Spleen (tissue), 7 donors: ENCODE data around the gene RPLP1.

Source experiments
- POLR2A ChIP-seq, 3 donors: fragments of 450-650 bp; IDR thresholded peaks; one replicate each; pipeline ENCODE4 v1.5.1; 2017; ENCODE audit warnings: antibody characterized with exemption in 3 of 3, mild to moderate bottlenecking in 1 of 3
- POLR2AphosphoS5 ChIP-seq, 3 donors: sonication (generic); formaldehyde crosslinking; IDR thresholded peaks; one replicate each; pipeline ENCODE4 v1.5.1; 2017; ENCODE audit warnings: antibody characterized with exemption in 3 of 3
- TF ChIP-seq, protein P1 (sequence below), 11 experiments: fragments of 200-600 bp in 7 of 11; fragments of 450-650 bp in 4 of 11; sonication (generic) in 4 of 11; IDR thresholded peaks in 8 of 11; conservative IDR thresholded peaks in 3 of 11; 1 replicate in 7 of 11; 2 replicates in 4 of 11; pipeline versions ENCODE4 v1.4.0 to v1.8.0; 2016 to 2021; ENCODE audit warnings: antibody characterized with exemption in 11 of 11, inconsistent platforms in 4 of 11, mild to moderate bottlenecking in 1 of 11
- donor health status: DM: no; HTN: no; CAD: no; lungs with moderate emphysema.
- donor health status: DM: no; HTN: no; CAD: no.
- donor health status: DM: no; HTN: no; CAD: no.

- TF ChIP-seq POLR2AphosphoS5 (IDR thresholded peaks at IDR 0.05) (no peak), POLR2A (IDR thresholded peaks at IDR 0.05) (no peak)
- TF ChIP-seq, protein P1, sequence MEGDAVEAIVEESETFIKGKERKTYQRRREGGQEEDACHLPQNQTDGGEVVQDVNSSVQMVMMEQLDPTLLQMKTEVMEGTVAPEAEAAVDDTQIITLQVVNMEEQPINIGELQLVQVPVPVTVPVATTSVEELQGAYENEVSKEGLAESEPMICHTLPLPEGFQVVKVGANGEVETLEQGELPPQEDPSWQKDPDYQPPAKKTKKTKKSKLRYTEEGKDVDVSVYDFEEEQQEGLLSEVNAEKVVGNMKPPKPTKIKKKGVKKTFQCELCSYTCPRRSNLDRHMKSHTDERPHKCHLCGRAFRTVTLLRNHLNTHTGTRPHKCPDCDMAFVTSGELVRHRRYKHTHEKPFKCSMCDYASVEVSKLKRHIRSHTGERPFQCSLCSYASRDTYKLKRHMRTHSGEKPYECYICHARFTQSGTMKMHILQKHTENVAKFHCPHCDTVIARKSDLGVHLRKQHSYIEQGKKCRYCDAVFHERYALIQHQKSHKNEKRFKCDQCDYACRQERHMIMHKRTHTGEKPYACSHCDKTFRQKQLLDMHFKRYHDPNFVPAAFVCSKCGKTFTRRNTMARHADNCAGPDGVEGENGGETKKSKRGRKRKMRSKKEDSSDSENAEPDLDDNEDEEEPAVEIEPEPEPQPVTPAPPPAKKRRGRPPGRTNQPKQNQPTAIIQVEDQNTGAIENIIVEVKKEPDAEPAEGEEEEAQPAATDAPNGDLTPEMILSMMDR (IDR thresholded peaks at IDR 0.05 in 8 of 11, conservative IDR thresholded peaks at IDR 0.05 in 3 of 11): no peak
Measured at GRCh38 chr15:69467636-69468035, 15.0 kb downstream of the RPLP1 start.
